Stomach smooth muscle (tissue), 2 donors: ENCODE results near the gene GOLGA5.
"Not testable (repeated sequence)": the region's sequence is repeated elsewhere in the genome, so short reads cannot be mapped to it uniquely, and the experiment has no call there.

Experiments used
- H3K27ac ChIP-seq: one replicate; pipeline ENCODE4 v1.7.0; 2013; ENCODE audit warnings: mild to moderate bottlenecking, low read length, inconsistent platforms
- H3K27me3 ChIP-seq, 2 donors: one replicate each; pipeline ENCODE4 v1.7.0; 2013; ENCODE audit warnings: low read length in 2 of 2; ENCODE audit not compliant: insufficient read depth in 2 of 2, control insufficient read depth in 1 of 2
- H3K36me3 ChIP-seq, 2 donors: one replicate each; pipeline ENCODE4 v1.7.0; 2013; ENCODE audit warnings: low read length in 2 of 2; ENCODE audit not compliant: control insufficient read depth in 2 of 2, insufficient read depth in 2 of 2
- H3K4me1 ChIP-seq: one replicate; pipeline ENCODE4 v1.7.0; 2013; ENCODE audit warnings: low read length; ENCODE audit not compliant: control insufficient read depth, insufficient read depth
- H3K4me3 ChIP-seq, 2 donors: one replicate each; pipeline ENCODE4 v1.7.0; 2013; ENCODE audit warnings: low read length in 2 of 2
- H3K9ac ChIP-seq, 2 donors: one replicate each; pipeline ENCODE4 v1.7.0; 2013; ENCODE audit warnings: low read length in 2 of 2, mild to moderate bottlenecking in 1 of 2
- H3K9me3 ChIP-seq, 2 donors: one replicate each; pipeline ENCODE4 v1.7.0; 2013; ENCODE audit warnings: low read length in 2 of 2; ENCODE audit not compliant: control insufficient read depth in 2 of 2
- donor health status: healthy.
- donor health status: Pancreatic carcinoma.

Gene GOLGA5

DNA sequence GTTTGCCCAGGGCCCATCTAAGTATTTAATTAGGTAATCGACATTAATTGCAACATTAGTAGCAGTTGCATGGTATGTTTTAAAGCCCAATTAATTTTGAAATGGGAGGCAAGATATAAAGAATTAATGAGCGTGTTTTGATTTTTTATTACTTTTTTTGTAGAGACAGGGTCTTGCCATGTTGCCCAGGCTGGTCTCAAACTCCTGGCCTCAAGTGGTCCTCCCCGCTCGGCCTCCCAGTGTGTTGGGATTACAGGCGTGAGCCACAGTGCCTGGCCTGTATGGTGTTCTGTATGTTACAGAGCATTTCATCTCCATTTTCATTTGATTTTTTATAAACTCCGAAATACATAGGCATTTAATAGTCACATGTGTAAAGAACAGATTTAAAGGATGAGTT is 856 bp downstream of the GOLGA5 start:
- no peak overlapping the region for H3K27ac ChIP-seq
- peak overlapping the region; percentile 98 to 99 for H3K4me3 ChIP-seq
- H3K9ac ChIP-seq = peak overlapping the region; percentile 97

DNA sequence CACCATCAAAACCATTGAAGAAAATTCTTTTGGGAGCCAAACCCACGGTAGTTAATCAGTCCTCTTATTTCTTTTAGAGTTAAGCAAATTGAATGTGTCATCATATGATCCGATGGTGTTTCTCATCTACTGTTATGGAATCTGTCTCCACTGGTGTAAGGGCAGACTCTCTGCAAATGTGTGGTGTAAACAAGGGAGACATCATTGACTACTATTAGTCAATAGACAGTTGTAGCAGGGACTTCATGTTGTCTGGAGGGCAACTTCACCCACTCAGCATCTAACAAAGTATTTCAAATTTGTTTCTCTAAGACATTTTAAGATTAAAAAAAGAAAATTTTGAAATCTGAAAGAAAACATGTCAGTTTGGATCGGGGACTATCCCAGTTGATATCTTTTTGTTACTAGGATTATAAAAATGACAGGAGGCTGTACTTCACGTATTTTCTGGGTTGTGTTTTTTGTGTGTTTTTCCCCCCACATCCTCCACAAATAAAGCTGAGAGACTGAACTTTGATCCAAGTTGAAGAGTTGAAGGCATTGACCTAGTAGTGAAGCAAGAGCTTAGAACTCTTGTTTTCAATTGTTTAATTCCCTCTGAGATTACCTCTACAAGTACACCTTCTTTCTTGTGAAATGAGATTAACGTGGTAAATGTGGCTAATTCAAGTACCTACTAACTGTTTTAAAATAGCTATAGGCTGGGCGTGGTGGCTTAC is 4.0 kb downstream of the GOLGA5 start:
- Histone ChIP-seq H3K9me3 (no peaks in the 10 kb centered on the region), H3K4me1 (peaks cover 10% of the 10 kb centered on the region), H3K9ac (no peak overlapping the region), H3K4me3 (no peak overlapping the region), H3K36me3 (peaks cover 11 to 12% of the 10 kb centered on the region in 2 donors), H3K27ac (no peak overlapping the region), H3K27me3 (no peaks in the 10 kb centered on the region)

More for the DNA sequence above, 856 bp downstream of the GOLGA5 start:
- H3K9me3 ChIP-seq = no peaks in the 10 kb centered on the region
- H3K4me1 ChIP-seq = peaks cover 10% of the 10 kb centered on the region
- peaks cover 11 to 12% of the 10 kb centered on the region in 2 donors for H3K36me3 ChIP-seq
- no peaks in the 10 kb centered on the region for H3K27me3 ChIP-seq

DNA sequence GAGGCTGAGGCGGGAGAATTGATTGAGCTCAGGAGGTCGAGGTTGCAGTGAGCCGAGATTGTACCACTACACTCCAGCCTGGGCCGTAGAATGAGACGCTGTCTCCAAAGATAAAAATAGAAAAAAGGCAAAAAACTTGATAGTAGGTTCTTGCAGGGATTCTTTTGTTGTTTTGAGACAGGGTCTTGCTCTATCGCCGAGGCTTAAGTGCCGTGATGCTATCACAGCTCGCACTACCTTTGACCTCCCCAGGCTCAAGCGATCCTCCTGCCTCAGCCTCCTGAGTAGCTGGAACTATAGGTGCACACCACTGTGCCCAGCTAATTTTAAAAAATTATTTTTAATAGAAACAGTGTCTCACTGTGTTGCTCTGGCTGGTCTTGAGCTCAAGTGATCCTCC is 4.7 kb downstream of the GOLGA5 start:
- H3K4me3 ChIP-seq = no peak overlapping the region
- no peaks in the 10 kb centered on the region for H3K27me3 ChIP-seq
- peaks cover 10% of the 10 kb centered on the region for H3K4me1 ChIP-seq
- no peaks in the 10 kb centered on the region for H3K9me3 ChIP-seq
- H3K9ac ChIP-seq = no peak overlapping the region
- H3K36me3 ChIP-seq = peaks cover 12 to 15% of the 10 kb centered on the region in 2 donors
- H3K27ac ChIP-seq = no peak overlapping the region

DNA sequence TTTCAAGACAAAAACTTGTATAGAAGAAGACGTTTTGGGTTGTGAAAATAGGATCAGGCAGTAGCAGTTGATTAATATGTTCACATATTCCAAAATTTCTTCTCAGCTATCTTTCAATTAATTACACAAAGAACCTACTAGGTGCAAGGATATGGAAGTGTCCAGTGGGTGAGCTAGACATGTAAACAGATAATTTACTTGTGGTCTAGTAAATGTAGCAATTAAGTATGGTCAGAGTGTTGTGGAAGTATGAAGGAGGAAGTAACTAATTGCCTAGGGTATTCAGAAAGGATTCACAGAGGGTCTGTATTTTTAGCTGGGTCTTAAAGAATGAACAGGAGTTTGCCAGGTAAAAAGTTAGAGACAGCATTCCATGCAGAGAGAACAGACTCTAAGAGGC is 5.9 kb downstream of the GOLGA5 start:
- Histone ChIP-seq H3K9me3 (no peaks in the 10 kb centered on the region), H3K4me3 (no peak overlapping the region), H3K27me3 (no peaks in the 10 kb centered on the region), H3K4me1 (peaks cover 5% of the 10 kb centered on the region), H3K36me3 (peaks cover 12 to 15% of the 10 kb centered on the region in 2 donors), H3K27ac (no peak overlapping the region), H3K9ac (no peak overlapping the region)

DNA sequence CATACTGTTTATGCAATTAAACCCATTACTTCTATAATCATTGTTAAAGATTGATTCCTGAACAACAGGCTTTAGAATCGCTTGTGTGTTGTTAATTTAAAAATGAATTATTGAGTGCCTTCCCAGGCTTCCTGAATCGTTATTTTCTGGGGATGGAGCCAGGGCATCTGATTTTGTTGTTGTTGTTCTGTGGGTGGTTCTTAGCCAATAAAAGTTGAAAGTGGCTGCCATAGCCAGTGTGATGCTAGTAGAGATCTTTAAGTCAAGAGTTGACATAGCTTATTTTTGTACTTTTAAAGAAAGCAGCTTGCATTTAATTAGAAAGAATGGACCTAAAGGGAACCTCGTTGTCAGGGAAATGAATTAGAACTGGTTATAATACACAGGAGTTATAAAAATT is 6.4 kb downstream of the GOLGA5 start:
- no peaks in the 10 kb centered on the region for H3K9me3 ChIP-seq
- H3K9ac ChIP-seq = no peak overlapping the region
- H3K27ac ChIP-seq = no peak overlapping the region
- H3K4me3 ChIP-seq = no peak overlapping the region
- peaks cover under 1% of the 10 kb centered on the region for H3K4me1 ChIP-seq
- no peaks in the 10 kb centered on the region for H3K27me3 ChIP-seq
- H3K36me3 ChIP-seq = peaks cover 12 to 15% of the 10 kb centered on the region in 2 donors

DNA sequence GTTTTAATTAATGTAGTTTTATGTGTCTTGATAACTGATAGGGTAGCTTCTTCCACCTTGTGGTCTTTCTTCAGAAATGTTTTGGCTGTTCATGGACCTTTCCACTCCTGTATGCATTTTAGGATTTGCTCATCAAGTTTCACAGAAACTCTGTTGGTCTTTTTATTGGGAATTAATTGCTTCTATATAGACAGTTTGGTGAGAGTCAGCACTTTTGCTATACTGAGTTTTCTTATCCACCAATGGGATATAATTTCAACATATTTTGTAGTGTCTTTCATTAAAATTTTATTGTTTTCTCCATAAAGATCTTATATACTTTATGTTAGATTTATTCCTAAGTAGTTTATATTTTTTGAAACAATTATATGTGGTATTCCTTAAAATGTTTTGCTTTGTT is 7.8 kb downstream of the GOLGA5 start:
- no peak overlapping the region for H3K4me3 ChIP-seq
- no peaks in the 10 kb centered on the region for H3K27me3 ChIP-seq
- peaks cover 15% of the 10 kb centered on the region in 2 donors for H3K36me3 ChIP-seq
- H3K27ac ChIP-seq = no peak overlapping the region
- H3K9ac ChIP-seq = no peak overlapping the region
- H3K4me1 ChIP-seq = no peaks in the 10 kb centered on the region
- H3K9me3 ChIP-seq = no peaks in the 10 kb centered on the region

DNA sequence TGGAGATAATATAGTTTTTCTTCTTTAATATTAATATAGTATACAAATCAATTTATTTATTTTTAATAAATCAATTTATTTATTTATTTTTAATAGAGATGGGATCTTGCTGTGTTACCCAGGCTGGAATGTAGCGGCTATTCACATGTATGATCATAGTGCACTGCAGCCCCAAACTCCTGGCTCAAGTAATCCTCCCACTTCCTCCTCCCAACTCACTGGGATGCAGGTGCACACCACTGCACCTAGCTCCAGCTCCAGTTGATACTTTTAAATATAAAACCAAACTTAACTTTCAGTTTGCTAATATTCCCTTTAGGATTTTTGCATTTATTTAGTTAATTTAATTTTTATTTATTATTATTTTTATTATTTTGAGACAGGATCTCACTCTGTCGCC is 8.6 kb downstream of the GOLGA5 start:
- H3K9ac ChIP-seq = no peak overlapping the region
- no peaks in the 10 kb centered on the region for H3K27me3 ChIP-seq
- H3K27ac ChIP-seq = no peak overlapping the region
- H3K4me3 ChIP-seq = no peak overlapping the region
- H3K4me1 ChIP-seq = no peaks in the 10 kb centered on the region
- H3K9me3 ChIP-seq = no peaks in the 10 kb centered on the region
- H3K36me3 ChIP-seq = peaks cover 16 to 19% of the 10 kb centered on the region in 2 donors

DNA sequence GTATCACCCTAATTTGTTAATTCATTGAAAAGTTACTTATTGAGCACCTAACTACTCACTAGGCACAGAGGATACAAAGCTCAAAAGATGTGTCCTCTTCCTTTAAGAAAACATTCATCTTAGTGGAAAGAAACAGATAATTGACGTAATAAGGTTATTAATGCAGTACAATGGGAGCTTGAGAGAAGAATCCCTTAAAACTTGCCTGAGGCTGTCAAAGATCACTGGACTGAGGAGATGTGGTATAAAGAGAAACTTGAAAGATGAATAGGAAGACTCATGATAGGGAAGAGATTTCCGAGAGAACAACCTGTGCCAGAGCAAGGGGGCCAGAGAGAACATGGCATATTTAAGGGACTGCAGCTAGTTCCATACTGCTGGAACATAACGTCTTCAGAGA is 19.1 kb downstream of the GOLGA5 start:
- no peaks in the 10 kb centered on the region for H3K4me1 ChIP-seq
- peaks cover 60 to 63% of the 10 kb centered on the region in 2 donors for H3K36me3 ChIP-seq
- no peaks in the 10 kb centered on the region for H3K27me3 ChIP-seq
- no peak overlapping the region for H3K4me3 ChIP-seq
- no peaks in the 10 kb centered on the region for H3K9me3 ChIP-seq
- H3K27ac ChIP-seq = no peak overlapping the region
- no peak overlapping the region for H3K9ac ChIP-seq

DNA sequence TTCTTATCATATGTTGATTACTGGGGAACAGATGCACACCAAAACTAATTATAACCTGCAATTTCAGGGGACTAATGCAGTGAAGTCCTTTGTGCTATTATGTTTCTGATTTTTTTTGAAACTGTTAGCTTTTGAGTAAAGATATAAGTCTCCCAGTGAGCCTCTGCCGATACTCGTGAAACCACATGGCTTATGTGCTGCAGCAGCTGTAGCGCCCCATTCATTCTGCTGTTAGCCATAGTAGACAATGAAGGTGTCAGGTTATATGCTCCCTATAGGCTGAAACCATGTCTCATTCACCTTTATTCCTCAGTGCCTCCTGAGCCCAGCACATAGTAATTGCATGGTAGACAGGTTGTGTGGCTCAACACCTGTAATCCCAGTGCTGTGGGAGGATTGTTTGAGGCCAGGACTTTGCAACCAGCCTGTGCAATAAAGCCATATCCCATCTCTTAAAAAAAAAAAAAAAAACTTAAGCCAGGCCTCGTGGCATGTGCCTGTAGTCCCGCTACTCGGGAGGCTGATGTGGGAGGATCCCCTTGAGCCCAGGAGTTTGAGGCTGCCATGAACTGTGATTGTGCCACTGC is 25.0 kb downstream of the GOLGA5 start:
- H3K9ac ChIP-seq = no peak overlapping the region
- peaks cover 33 to 47% of the 10 kb centered on the region in 2 donors for H3K36me3 ChIP-seq
- H3K4me1 ChIP-seq = no peaks in the 10 kb centered on the region
- no peak overlapping the region for H3K4me3 ChIP-seq
- no peaks in the 10 kb centered on the region for H3K27me3 ChIP-seq
- no peaks in the 10 kb centered on the region for H3K9me3 ChIP-seq
- H3K27ac ChIP-seq = no peak overlapping the region

DNA sequence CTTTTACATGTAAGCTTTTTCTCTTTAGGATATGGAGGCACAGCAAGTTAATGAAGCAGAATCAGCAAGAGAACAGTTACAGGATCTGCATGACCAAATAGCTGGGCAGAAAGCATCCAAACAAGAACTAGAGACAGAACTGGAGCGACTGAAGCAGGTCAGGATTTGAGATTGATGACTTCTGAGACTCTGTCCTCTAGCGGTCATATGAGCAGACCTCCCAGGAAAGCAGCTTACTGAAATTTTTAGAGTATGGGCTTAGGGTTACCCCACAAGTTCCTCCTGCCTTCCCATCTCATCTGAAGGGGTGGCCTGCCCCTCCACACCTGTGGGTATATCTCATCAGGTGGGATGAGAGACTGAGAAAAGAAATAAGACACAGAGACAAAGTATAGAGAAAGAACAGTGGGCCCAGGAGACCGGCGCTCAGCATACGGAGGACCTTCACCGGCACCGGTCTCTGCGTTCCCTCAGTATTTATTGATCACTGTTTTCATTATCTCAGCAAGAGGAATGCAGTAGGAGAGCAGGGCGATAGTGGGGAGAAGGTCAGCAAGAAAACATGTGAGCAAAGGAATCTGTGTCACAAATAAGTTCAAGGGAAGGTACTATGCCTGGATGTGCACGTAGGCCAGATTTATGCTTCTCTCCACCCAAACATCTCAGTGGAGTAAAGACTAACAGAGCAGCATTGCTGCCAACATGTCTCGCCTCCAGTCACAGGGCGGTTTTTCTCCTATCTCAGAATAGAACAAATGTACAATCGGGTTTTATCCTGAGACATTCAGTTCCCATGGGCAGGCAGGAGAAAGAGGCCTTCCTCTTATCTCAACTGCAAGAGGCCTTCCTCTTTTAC is 25.8 kb downstream of the GOLGA5 start:
- not testable (repeated sequence) for H3K4me1 ChIP-seq, H3K9me3 ChIP-seq, H3K27ac ChIP-seq, H3K4me3 ChIP-seq, H3K9ac ChIP-seq, H3K27me3 ChIP-seq
- peaks cover 37 to 44% of the 10 kb centered on the region in 2 donors for H3K36me3 ChIP-seq

DNA sequence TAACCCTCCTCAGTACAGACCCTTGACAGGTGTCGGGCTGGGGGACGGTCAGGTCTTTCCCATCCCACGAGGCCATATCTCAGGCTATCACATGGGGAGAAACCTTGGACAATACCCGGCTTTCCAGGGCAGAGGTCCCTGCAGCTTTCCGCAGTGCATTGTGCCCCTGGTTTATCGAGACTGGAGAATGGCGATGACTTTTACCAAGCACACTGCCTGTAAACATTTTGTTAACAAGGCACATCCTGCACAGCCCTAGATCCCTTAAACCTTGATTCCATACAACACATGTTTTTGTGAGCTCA is 26.4 kb downstream of the GOLGA5 start:
- H3K36me3 ChIP-seq = peaks cover 35 to 42% of the 10 kb centered on the region in 2 donors
- H3K27ac ChIP-seq, H3K4me3 ChIP-seq, H3K4me1 ChIP-seq, H3K9me3 ChIP-seq, H3K27me3 ChIP-seq, H3K9ac ChIP-seq: not testable (repeated sequence)
